Measurements from ENCODE around the gene SEC11C.

GRCh38 chr18:59149007-59149406 lies 9.3 kb downstream of the SEC11C start:
- no peak for TF ChIP-seq GATA2 (IDR thresholded peaks at IDR 0.05; ENCODE audit: low read depth, low read length)
- TF ChIP-seq GATA3 (IDR thresholded peaks at IDR 0.05; ENCODE audit: low read depth, low read length), result no peak
